ENCODE results near the gene FABP1.

FABP1 gene

GRCh38 chr2:88114889-88115288 lies 13.0 kb downstream of the FABP1 start:
- DNase-seq (ENCODE audit: low read depth), result no peak

- no peak for DNase-seq (ENCODE audit: low read depth)
Measured at GRCh38 chr2:88113069-88113468, 14.8 kb downstream of the FABP1 start.

DNA sequence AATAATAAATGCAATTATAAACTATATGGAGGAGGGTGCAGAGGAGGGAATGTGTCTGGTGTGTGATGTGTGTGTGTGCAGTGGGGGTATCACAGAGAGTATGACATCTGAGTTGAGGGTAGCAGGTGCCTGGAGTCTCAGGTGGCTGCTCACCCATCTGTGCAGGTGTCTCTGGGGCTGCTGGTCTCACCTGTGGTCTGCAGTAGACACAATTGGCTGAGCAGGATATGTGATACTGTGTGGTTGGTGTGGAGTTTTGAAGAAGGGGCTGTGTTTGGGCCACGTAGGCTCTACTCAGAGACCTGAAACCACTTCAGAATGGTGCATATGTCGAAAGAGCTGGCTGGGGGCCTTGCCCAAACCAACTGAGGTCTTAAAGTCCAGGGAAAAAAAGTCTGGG lies 17.0 kb downstream of the FABP1 start:
- DNase-seq (ENCODE audit: low read depth), result no peak

DNA sequence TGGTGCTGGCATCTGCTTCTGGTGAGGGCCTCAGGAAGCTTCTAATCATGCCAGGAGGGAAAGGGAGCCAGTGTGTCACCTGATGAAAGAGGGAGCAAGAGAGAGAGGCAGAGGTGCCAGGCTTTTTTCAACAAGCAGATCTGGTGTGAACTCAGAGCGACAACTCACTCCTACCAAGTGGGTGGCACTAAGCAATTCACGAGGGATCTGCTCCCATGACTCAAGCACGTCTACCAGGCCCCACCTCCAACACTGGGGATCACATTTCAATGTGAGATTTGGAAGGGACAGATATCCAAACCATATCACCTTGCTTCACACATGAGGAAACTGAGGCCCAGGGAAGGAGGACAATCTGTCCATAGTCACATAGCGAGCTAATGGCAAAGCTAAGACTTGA lies 19.1 kb downstream of the FABP1 start:
- no peak for DNase-seq (ENCODE audit: low read depth)

GRCh38 chr2:88100489-88100858 lies 27.4 kb downstream of the FABP1 start:
- no peak for DNase-seq (ENCODE audit: low read depth)

DNA sequence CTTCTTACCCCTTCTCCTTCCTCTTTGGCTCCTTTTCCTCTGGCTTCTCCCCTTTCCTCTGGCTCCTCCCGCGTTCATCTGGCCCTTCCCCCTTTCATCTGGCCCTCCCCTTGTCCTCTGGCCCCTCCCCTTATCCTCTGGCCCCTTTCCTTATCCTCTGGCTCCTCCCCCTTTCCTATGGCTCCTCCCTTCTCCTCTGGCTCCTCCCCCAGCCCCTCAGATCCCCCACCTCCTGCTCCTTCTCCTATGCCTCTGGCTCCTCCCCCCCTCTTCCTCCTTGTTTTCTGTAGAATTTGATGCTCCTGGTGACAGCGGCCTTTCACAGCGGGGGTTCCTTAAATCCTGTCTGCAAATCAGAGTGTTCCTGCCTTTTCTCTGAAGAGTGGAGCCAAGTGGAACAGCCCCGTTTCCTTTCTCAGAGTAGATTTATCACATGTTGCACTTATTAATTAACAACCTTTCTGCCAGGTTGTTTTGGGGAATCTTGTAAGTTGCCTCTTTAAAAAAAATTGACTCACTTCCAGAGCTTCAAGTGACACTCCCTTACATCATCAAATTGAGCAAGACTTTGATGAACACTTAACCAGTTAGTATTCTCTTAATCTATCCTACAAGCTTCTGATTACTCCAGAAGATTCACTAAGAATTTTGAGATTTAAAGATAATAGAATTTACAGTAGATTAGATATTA lies 27.9 kb downstream of the FABP1 start:
- DNase-seq (ENCODE audit: low read depth), result no peak

DNA sequence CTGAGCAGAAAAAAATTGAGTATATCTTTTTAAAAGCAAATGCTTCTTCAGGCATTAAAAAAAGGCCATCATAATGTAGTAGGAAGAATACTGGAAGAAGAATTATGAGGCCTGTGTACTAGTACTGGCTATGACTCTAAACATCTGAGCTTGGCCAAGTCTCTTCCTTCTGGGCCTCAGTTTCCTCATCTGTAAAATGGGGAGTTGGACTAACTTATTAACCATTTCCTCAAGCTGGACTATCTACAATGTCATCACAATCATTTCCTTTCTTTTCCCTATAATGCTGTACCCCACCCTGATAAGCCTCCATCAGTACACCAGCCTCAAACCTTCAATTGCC lies 29.3 kb downstream of the FABP1 start:
- DNase-seq (ENCODE audit: low read depth), result no peak

- no peak for DNase-seq (ENCODE audit: low read depth)
Measured at GRCh38 chr2:88097891-88098557, 29.8 kb downstream of the FABP1 start.

DNA sequence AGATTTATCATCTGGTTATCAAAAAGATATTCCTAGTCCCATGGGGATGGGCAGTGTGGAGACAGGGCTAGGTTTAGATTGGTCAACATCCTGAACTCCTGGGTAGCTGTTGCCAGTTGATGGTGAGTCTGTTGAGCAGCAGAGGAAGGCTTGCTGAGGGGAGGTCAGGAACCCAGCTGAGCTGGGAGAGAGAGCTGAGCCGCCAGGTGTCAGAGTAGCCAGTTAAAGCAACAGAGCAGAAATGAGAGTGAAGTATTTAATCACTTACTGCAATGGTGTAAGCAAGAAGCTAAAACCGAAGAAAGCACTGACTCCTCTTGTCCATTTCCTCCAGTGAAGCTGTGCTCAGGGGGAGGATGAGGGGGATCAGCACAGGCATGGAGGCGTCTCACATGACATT lies 30.7 kb downstream of the FABP1 start:
- no peak for DNase-seq (ENCODE audit: low read depth)

DNA sequence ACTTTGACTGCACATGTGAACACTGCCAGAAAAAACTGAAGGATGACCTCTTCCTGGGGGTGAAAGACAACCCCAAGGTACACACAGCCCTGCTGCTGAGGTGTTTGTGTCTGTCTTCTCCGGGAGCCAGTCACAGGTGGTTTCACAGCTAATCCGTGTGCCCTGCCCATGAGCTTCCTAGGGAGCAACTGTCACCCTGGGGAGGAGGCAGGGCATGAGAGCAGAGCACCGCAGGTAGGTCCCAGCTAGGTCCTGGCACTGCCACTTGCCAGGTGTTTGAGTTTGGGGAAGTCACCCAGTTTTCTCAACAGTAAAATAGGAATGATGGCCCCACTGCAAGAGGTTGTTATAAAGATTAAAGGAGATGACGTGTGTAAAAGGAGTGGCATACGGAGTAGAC lies 31.2 kb downstream of the FABP1 start:
- DNase-seq (ENCODE audit: low read depth), result no peak

DNA sequence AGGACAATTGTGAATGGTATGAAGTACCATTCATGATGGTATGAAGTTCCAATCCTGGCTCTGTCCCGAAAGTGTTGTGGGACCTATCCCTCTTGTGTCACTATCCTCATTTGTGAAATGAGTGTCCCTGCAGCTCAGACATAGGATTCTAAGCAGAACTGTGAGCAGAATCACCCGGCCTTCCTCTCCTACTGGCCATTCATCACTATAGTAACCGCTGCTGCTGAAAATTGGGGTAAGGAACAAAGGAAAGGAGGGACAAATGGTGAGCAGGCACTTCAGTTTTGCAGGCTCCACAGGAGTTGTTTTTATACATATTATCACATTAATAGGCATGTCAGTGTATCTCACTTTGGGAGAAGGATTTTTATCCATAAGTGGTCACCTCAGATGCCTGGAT lies 32.8 kb downstream of the FABP1 start:
- DNase-seq (ENCODE audit: low read depth), result no peak

GRCh38 chr2:88092773-88093172 lies 35.1 kb downstream of the FABP1 start:
- DNase-seq (ENCODE audit: low read depth), result no peak

DNA sequence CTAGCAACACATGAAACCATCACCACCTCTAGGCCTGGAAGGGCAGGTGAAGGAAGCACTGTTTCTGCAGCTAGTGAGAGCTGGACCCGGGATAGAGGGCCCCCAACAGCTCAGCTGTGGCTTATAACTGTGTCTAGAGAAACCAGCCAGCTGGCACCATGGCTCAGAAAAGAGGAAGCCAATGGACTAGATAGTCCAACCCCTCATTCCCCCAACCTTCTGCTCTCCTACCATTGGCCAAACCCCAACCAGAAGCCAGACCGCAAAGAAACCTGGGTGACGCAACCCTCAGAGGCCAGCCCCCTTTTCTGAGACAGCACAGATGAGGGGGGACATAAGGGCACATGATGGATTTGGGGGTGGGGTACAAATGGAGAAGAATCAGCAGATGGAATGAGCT lies 35.9 kb downstream of the FABP1 start:
- DNase-seq (ENCODE audit: low read depth), result no peak

DNA sequence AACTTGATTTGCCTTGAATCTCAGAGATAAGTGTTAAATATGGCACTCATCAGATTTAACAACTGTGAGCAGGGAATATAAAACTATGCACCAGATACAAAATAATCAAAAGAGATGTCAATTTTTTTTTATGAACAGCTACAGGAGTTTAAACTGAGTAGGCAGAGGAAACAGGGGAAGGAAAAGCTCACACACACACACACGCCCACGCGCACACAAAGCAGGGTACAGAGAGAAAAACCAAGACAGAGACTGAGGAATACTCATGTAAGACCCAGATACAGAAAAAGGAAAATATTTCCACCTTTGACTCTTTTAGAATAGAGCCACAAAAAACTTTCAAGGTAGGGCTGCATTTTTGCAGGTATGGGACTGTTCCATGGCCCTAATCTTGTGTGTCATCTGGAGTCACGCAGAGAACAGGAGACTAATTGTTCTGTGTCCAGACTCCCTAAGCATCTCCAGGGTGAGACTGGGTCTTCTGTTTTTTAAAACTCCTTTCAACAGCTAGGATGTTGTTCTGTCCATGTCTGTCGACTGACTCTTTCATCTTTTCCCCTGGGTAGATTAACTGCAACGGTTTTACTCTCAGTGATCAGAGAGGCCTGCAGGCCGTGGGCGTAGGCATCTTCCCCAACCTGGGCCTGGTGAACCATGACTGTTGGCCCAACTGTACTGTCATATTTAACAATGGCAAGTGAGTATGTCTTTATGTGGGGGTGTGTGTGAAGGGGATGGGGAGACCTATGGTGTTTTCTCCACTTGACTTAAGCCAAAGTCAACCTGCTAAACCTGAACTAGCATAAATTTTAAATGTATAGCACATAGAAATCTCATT lies 37.2 kb downstream of the FABP1 start:
- peak; percentile 72 for DNase-seq (ENCODE audit: low read depth)

DNA sequence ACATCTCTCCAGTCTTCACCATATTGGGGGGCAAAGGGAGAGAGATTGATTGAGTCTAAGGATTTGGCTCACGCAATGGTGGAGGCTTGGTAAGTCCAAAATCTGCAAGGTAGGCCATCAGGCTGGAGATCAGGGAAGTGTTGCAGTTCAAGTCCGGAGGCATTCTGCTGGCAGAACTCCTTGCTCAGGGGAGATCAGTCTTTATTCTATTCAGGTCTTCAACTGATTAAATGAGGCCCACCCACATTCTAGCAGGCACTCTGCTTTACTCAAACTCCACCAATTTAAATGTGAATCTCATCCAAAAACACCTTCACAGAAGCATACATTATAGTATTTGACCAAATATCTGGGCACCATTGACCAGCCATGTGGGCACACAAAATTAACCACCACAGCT lies 38.9 kb downstream of the FABP1 start:
- no peak for DNase-seq (ENCODE audit: low read depth)

DNA sequence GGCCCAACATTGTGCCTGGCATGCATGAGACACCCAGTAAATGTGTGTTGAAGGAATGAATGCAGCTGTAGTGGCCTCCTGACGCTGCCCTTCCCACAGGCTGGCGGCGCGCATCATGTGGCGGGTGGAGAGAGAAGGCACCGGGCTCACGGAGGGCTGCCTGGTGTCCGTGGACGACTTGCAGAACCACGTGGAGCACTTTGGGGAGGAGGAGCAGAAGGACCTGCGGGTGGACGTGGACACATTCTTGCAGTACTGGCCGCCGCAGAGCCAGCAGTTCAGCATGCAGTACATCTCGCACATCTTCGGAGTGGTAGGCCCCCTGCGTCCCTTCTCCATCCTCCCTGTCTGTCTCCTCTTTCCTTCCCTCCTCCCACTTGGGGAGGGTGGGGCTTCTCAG lies 40.1 kb downstream of the FABP1 start:
- DNase-seq (ENCODE audit: low read depth), result no peak

GRCh38 chr2:88087073-88087472 lies 40.8 kb downstream of the FABP1 start:
- no peak for DNase-seq (ENCODE audit: low read depth)

GRCh38 chr2:88086401-88086800 lies 41.5 kb downstream of the FABP1 start:
- no peak for DNase-seq (ENCODE audit: low read depth)

- no peak for DNase-seq (ENCODE audit: low read depth)
Measured at GRCh38 chr2:88085602-88086001, 42.3 kb downstream of the FABP1 start.

DNA sequence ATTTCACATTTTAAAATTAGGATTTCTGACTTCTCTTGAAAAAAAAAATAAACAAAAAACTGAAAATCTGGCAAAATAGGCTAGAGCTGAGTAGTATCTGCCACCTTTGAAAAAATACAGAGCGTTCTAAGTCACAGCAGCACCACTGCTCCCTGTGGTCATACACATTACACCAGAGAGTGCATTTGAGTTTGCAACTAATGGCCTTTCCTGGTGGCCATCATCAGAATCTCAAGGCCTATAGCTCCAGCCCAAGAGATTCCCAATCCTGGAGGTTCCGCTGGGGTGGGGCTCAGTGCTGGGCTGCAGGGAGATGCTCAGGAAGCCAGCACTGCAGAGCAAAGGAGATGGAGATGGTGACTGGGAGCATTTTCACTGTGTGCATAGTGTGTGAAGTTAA lies 42.8 kb downstream of the FABP1 start:
- DNase-seq (ENCODE audit: low read depth), result no peak

DNA sequence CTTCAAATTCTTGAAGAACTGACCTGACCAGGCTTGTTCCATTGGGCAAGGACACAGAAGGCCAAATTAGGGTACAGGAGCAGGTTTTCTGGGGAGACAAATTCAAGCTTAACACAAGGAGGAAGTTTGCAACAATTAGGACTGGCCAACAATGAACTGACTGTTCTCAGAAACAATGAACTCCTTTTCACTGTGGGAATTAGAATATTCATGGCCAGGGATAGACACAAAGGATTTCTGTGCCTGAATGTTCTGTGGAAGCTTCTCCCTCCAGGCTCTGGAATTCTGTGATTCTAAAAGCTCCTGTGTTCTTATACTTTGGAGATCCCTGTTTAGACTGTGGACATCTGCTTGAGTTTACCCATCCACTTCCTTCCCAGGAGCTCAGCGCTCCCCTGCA lies 45.1 kb downstream of the FABP1 start:
- DNase-seq (ENCODE audit: low read depth), result no peak

DNA sequence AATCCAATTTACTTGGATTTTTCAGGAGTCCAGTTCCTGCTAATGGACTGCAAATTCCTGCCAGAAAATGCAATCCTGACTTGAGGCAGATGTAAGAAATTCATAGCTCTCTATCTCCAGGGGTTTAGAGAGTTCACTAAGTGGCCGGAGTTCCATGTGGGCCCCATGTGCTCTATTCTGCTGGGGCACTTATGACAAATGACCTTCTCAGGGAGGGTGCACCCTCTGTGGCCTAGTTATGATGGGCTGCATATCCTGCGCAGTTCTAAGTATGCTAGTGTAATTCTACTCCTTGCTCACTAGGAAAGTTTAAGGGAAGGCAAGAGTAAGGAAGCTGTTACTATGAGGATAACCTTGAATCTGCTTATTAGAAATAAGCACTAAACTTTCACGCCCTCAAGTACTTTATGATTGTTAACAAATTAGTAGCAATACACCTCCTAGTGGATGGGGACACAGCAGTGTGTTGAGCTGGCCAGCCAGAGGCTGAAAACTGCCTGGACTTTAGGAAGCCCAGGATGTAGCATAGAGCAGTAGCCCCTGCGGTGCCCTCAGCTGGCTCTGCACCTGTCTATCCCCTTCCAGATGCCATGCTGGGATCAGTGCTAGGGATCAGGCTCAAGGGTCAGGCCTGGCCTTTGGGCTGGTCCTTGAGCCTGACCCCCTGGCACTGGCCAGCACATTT lies 45.8 kb downstream of the FABP1 start:
- no peak for DNase-seq (ENCODE audit: low read depth)

GRCh38 chr2:88080545-88080944 lies 47.3 kb downstream of the FABP1 start:
- no peak for DNase-seq (ENCODE audit: low read depth)

Measured in stimulated activated CD4-positive, alpha-beta T cell treated with anti-CD3 and anti-CD28 coated beads, Interleukin-2, amount 100 ng/mL, for 4 hours (primary cell).